EH (cell line): ENCODE data around the gene SH2D7.

ENCODE experiments used
- DNase-seq: peaks from one replicate; pipeline ENCODE4 v3.0.0-alpha.2; 2015; ENCODE audit warnings: low read depth

SH2D7 gene

DNA sequence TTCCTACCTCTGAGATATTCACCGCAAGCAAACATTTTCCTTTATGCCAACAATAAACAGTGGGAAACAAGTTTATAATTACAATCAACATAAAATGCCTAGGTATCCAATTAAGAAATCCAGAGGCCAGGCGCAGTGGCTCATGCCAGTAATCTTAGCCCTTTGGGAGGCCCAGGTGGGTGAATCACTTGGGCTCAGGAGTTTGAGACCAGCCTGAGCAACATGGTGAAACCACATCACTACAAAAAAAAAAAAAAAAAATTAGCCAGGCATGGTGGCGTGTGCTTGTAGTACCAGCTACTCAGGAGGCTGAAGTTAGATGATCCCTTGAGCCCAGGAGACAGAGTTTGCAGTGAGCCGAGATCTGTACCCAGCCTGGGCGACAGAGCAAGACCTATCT is 32.1 kb upstream of the SH2D7 start:
- no peak for DNase-seq

DNA sequence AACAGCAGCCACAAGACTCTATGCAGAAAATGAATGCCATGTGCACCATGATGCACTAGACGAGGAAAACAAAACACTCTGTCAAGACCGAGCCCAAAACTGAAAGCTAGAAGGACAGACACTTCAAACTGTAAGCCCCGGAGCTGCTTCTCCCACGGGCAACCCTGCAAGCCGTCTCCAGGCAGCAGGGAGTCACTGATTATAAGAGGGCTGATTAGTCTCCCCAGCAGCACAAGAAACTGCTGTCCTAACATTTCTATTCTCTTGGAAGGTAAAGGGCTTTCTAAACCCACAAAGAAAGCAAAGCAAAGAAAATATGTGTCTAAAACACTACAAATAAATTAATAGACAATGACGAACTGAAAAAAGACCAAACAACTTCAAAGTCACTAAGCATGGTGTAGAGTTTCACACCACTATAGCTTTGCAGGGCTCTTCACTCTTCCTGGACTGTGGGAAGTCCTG is 30.4 kb upstream of the SH2D7 start:
- peak; percentile 61 for DNase-seq

GRCh38 chr15:78063217-78063616 is 29.1 kb upstream of the SH2D7 start:
- no peak for DNase-seq

- no peak for DNase-seq
These were observed 28.4 kb upstream of the SH2D7 start for GRCh38 chr15:78063970-78064385.

GRCh38 chr15:78064544-78064943 is 27.8 kb upstream of the SH2D7 start:
- DNase-seq, result peak; percentile 43

DNA sequence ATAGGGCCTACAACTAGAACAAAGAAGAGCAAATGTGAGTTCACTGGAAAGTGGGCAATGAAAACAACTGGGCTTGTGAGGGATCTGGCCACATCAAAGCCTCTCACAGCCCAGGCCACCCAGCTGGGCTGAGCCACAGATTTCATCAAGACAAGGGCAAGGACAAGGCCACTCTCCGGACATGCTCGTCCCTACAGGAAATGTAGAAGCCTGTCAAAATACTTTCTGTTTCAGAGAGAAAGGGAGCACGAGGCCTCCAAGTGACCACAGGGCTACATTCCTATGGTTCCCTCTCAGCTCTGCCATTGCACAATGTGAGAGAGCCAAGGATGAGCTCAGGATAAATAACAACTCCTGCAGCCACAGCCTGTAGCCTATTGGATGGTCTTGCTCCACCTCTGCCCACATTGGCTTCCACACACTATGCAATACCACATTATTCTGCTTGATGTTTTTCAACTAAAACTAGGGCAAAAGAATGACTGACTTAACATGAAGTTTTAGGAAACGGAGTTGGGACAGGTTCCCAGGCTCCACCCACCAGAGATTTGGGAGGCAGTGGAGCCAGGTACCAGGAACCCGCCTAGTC is 27.0 kb upstream of the SH2D7 start:
- DNase-seq, result peak; percentile 99

- DNase-seq, result no peak
These were observed 26.1 kb upstream of the SH2D7 start for GRCh38 chr15:78065973-78066946.

- peak; percentile 77 for DNase-seq
These were observed 24.8 kb upstream of the SH2D7 start for GRCh38 chr15:78067328-78068228.

GRCh38 chr15:78069052-78069414 is 23.3 kb upstream of the SH2D7 start:
- DNase-seq, result no peak

DNA sequence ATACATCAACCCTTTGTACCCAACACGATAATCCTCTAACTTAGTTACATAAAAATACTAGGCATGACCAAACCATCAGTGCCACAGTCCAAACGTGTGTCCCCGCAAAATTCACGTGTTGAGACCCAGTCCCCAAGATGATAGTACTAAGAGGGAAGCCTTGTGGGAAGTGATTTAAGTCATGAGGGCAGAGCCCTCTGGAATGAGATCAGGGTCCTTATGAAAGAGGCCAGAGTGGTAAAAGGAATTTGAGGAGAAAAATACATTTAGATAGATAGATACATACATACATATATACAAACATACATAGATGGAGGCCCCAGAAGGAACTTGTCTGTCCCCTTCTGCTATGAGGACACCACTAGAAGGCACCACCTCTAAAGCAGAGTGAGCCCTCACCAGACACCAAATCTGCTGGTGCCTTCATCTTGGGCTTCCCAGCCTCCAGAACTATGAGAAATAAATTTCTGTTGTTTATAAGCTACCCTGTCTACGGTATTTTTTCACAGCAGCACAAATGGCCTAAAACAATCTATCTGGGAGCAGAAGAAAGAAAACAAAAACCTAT is 22.8 kb upstream of the SH2D7 start:
- no peak for DNase-seq

GRCh38 chr15:78070049-78070700 is 22.2 kb upstream of the SH2D7 start:
- DNase-seq, result peak; percentile 40

DNA sequence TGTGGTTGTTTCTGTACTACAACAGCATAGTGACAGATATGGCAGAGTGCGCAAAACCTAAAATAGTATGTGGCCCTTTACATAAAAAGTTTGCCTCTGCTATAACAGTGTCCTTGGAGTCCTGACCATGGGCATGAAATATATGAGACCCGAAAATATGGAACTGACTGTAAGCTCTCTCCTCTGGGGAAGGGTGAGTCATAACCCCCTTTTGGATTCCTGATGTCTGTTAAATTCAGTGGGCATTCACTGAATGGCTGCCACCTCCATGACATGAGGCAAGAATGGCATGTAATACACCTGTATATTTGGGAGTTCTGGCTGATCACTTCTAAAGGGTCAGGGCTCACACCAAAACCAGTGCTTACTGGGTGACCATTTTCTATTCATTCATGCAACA is 21.0 kb upstream of the SH2D7 start:
- DNase-seq, result no peak

- DNase-seq, result peak; percentile 94
These were observed 20.1 kb upstream of the SH2D7 start for GRCh38 chr15:78072080-78072892.

DNA sequence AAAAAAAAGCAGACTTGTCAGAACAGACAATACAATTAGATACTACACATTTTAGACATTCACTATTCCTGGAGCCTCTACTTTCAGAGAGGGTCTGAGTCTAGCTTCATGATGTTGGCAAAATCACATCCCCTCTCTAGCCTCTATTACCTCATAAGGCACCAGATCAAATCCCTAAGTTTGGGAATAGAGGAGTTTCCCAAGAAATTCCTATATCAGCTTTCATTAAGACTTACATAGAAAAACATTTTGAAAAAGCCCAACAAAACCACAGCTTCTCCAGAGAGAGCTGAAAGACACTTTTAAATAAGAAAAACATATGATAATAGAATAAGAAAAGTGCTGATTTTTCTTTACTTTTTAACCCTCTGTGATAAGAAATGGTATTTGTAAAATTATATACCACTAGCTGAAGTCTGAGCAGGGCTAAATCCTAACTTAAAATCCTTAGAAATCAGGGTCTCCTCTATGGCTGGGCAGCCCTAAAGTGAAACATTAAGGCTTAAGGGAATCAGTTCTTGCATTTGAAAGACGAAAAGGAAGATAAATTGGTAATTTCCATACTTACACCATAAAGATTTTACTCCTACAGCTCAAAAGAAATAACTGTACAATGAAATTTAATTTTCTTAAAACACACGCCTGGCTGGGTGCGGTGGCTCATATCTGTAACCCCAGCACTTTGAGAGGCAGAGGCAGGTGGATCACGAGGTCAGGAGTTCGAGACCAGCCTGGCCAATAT is 19.1 kb upstream of the SH2D7 start:
- peak; percentile 34 for DNase-seq

- DNase-seq, result peak; percentile 98
These were observed 16.7 kb upstream of the SH2D7 start for GRCh38 chr15:78075490-78076230.

GRCh38 chr15:78076231-78077052 is 15.9 kb upstream of the SH2D7 start:
- DNase-seq, result peak; percentile 50

DNA sequence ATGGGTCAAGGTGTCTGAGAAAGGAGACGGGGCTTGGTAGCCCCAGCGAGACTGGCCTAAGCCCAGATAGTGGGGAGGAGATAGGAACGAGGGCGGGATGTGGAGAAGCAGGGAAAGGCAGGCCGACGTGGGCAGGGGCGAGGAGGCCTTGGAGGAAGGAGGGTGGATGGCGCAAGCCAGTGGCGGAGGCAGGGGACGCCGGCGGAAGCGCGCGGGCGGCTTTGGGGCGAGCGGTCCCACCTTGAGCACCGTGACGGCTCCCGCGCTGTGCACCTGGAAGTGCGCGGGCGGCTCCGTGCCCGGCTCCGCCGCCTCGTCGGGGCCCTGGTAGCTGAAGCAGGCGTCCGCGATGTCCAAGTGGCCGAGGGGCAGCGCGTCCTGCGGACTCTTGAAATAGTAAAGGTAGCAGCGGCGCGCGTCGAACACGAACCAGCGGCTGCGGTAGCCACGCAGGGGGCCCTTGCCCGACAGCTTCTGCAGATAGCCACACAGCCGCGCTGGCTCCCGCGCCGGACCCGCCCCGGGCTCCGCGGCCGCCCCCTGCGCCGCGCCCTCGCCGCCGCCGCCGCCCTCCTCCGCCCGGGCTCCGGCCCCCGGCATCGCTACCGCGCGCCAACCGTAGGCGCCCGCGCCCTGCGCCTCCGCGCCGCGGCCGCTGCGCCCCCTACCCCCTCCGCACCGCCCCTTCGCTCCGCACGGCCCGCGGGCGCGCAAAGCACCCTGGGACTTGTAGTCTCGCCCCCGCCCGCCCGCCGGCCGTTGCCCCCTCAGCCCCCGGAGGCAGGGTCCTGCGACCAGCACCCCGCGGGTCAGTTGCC is 15.1 kb upstream of the SH2D7 start, which contains the start of gene TBC1D2B:
TBC1D2B (minus strand) TSS at position 659 of the 818 bp plus-strand sequence; CDS start at position 600, 59 bp downstream.
- DNase-seq, result peak; percentile 61
